OCI-LY7 (cell line): ENCODE data around the gene CHCHD6. TPM values are rescaled to one million over a fixed set of nuclear protein-coding genes. Genes with fewer than 3 reads are reported as not detected.

Experiments used
- BruUV-seq: library from RNA; stranded (reverse); fragments of 400-500 nt; replicated peaks from 2 replicates; lab custom pipeline; 2021; lab: Mats Ljungman, UMichigan
- CTCF ChIA-PET: fragments of 300-600 bp; sonication (Branson Sonifier 250); formaldehyde crosslinking; loops from one replicate; lab custom pipeline; 2022; ENCODE audit warnings: antibody characterized with exemption; ENCODE audit not compliant: unreplicated experiment; lab: Charles Lee
- POLR2A ChIA-PET: fragments of 300-600 bp; sonication (Branson Sonifier 250); formaldehyde crosslinking; loops from one replicate; lab custom pipeline; 2022; ENCODE audit warnings: antibody characterized with exemption; lab: Charles Lee
- DNase-seq: peaks from one replicate; pipeline ENCODE4 v3.0.0-alpha.2; 2015; ENCODE audit warnings: low spot score
- H2AFZ ChIP-seq: fragments of 200-600 bp; sonication (generic), shearing (Covaris generic); 2 replicates; pipeline ENCODE4 v1.6.1; 2014; ENCODE audit warnings: mild to moderate bottlenecking, antibody characterized with exemption, low read length, moderate library complexity
- H3K27ac ChIP-seq: fragments of 200-600 bp; sonication (generic); 2 replicates; pipeline ENCODE4 v1.5.1; 2014; ENCODE audit warnings: mixed run types, low read depth, mild to moderate bottlenecking, moderate library complexity, low read length, inconsistent platforms; ENCODE audit not compliant: poor library complexity, severe bottlenecking
- H3K36me3 ChIP-seq: fragments of 200-600 bp; sonication (generic); 2 replicates; pipeline ENCODE4 v1.6.1; 2014; ENCODE audit warnings: mild to moderate bottlenecking, antibody characterized with exemption, low read length, moderate library complexity, mixed read lengths; ENCODE audit not compliant: insufficient read depth
- H3K4me1 ChIP-seq: fragments of 200-600 bp; sonication (generic); 2 replicates; pipeline ENCODE4 v1.5.1; 2014; ENCODE audit warnings: mild to moderate bottlenecking, low read length; ENCODE audit not compliant: insufficient read depth, poor library complexity, severe bottlenecking
- H3K4me2 ChIP-seq: fragments of 200-600 bp; sonication (generic); 2 replicates; pipeline ENCODE4 v1.6.1; 2014; ENCODE audit warnings: mild to moderate bottlenecking, low read length
- H3K4me3 ChIP-seq: fragments of 200-600 bp; sonication (generic); 2 replicates; pipeline ENCODE4 v1.5.1; 2014; ENCODE audit warnings: mild to moderate bottlenecking, low read depth, low read length; ENCODE audit not compliant: poor library complexity, severe bottlenecking
- H3K79me2 ChIP-seq: fragments of 200-600 bp; sonication (generic); 2 replicates; pipeline ENCODE4 v1.6.1; 2016; ENCODE audit warnings: low read depth, mild to moderate bottlenecking, low read length, moderate library complexity, mixed read lengths; ENCODE audit not compliant: insufficient read depth
- H3K9me2 ChIP-seq: fragments of 200-600 bp; sonication (generic); 2 replicates; pipeline ENCODE4 v1.6.1; 2016; ENCODE audit warnings: mild to moderate bottlenecking, low read length, mixed read lengths; ENCODE audit not compliant: insufficient read depth
- H3K9me3 ChIP-seq: fragments of 200-600 bp; sonication (generic); 2 replicates; pipeline ENCODE4 v1.6.1; 2014; ENCODE audit warnings: mild to moderate bottlenecking, mixed run types, low read length, mixed read lengths
- H4K20me1 ChIP-seq: fragments of 200-600 bp; sonication (generic); 2 replicates; pipeline ENCODE4 v1.6.1; 2014; ENCODE audit warnings: mild to moderate bottlenecking, antibody characterized with exemption, low read length, moderate library complexity, mixed read lengths; ENCODE audit not compliant: insufficient read depth
- CTCF ChIP-seq: fragments of 200-600 bp; sonication (generic); conservative IDR thresholded peaks from 2 replicates; pipeline ENCODE4 v1.5.1; 2014; ENCODE audit warnings: mild to moderate bottlenecking, antibody characterized with exemption, low read length, moderate library complexity, mixed read lengths
- EZH2phosphoT487 ChIP-seq: fragments of 200-600 bp; sonication (generic); IDR thresholded peaks from 2 replicates; pipeline ENCODE4 v1.6.1; 2018; ENCODE audit warnings: low read depth, borderline replicate concordance, mild to moderate bottlenecking, mixed run types, antibody characterized with exemption, low read length, moderate library complexity, mixed read lengths
- intact Hi-C: fragments of 100-400 bp; cut with micrococcal nuclease; formaldehyde crosslinking; loops from one replicate; pipeline ENCODE4 v1.10.0; 2022; ENCODE audit not compliant: unreplicated experiment
- total RNA-seq, 2 experiments: library from RNA; depleted of rRNA in 1 of 2; stranded (reverse); fragments of >200 nt in 1 of 2; shearing (Covaris generic) in 1 of 2; gene quantifications; 2 replicates each; pipeline ENCODE4 v1.2.3, GENCODE V29; 2014 to 2022

Gene CHCHD6
- total RNA-seq, 2 experiments from 2014 or later: 14.7 to 21.2 TPM

- no peaks in the 10 kb centered on the region for H4K20me1 ChIP-seq
- POLR2A ChIA-PET: no interaction called here
- DNase-seq: no peak
- H3K4me2 ChIP-seq: no peak overlapping the region
- TF ChIP-seq EZH2phosphoT487: no peak
- no peak for TF ChIP-seq CTCF
- H3K27ac ChIP-seq: no peak overlapping the region
- BruUV-seq: no TSS peak
- H2AFZ ChIP-seq: no peak overlapping the region
- CTCF ChIA-PET: interaction anchor here (0.6 kb wide), 1 partner anchor 67 kb away, joined by 3 read pairs; no protein-coding TSS in a partner anchor
- H3K9me2 ChIP-seq: no peaks in the 10 kb centered on the region
- no peak overlapping the region for H3K4me3 ChIP-seq
- no peaks in the 10 kb centered on the region for H3K36me3 ChIP-seq
- H3K4me1 ChIP-seq: no peaks in the 10 kb centered on the region
- intact Hi-C loops: no loop called here
- H3K79me2 ChIP-seq: no peaks in the 10 kb centered on the region
- H3K9me3 ChIP-seq: no peaks in the 10 kb centered on the region
Observed at GRCh38 chr3:126855374-126855773, 151.3 kb downstream of the CHCHD6 start.

GRCh38 chr3:126857928-126858327 lies 153.9 kb downstream of the CHCHD6 start:
- no TSS peak for BruUV-seq
- TF ChIP-seq EZH2phosphoT487 (no peak), CTCF (no peak)
- Histone ChIP-seq H2AFZ (no peak overlapping the region), H3K79me2 (no peaks in the 10 kb centered on the region), H4K20me1 (no peaks in the 10 kb centered on the region), H3K9me3 (no peaks in the 10 kb centered on the region), H3K9me2 (no peaks in the 10 kb centered on the region), H3K36me3 (no peaks in the 10 kb centered on the region), H3K4me3 (no peak overlapping the region), H3K4me2 (no peak overlapping the region), H3K4me1 (no peaks in the 10 kb centered on the region), H3K27ac (no peak overlapping the region)
- ChIA-PET CTCF (no interaction called here), POLR2A (no interaction called here)
- intact Hi-C loops: no loop called here
- DNase-seq: no peak

- no peak overlapping the region for H2AFZ ChIP-seq
- no peaks in the 10 kb centered on the region for H3K9me3 ChIP-seq
- ChIA-PET CTCF (no interaction called here), POLR2A (no interaction called here)
- no peaks in the 10 kb centered on the region for H4K20me1 ChIP-seq
- no peaks in the 10 kb centered on the region for H3K9me2 ChIP-seq
- BruUV-seq: no TSS peak
- no peak overlapping the region for H3K4me3 ChIP-seq
- H3K4me1 ChIP-seq: no peaks in the 10 kb centered on the region
- H3K36me3 ChIP-seq: no peaks in the 10 kb centered on the region
- intact Hi-C loops: no loop called here
- H3K79me2 ChIP-seq: no peaks in the 10 kb centered on the region
- TF ChIP-seq CTCF (no peak), EZH2phosphoT487 (no peak)
- no peak overlapping the region for H3K4me2 ChIP-seq
- H3K27ac ChIP-seq: no peak overlapping the region
- DNase-seq: no peak
Observed at GRCh38 chr3:126858401-126858800, 154.4 kb downstream of the CHCHD6 start.
